ENCODE results near the gene ARHGEF33. TPM values are rescaled to one million over a fixed set of nuclear protein-coding genes. Genes with fewer than 3 reads are reported as not detected.

The ARHGEF33 gene
- total RNA-seq, 1 experiment from 2014 or later = 0.30 TPM

DNA sequence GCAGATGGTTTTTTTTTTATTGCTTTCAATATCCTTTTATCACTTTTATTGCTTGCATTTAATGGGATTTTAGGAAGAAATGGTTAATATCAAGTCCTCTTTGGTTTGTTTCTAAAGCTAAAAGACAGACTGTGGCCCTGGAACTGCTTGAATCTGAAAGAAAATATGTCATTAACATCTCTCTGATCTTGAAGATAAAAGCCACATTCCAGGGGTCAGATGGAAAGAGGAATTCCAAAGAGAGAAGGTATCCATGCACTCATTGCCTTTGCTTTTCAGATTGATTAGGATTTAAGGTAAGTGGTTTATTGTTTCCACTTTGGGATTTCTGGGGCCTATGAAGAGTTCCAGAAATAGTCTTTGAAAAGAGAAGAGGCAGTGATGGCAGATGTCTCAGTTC lies 54.1 kb downstream of the ARHGEF33 start (continued):
- TF ChIP-seq, protein P1, sequence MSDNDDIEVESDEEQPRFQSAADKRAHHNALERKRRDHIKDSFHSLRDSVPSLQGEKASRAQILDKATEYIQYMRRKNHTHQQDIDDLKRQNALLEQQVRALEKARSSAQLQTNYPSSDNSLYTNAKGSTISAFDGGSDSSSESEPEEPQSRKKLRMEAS (IDR thresholded peaks at IDR 0.05) = no peak
- no peak for TF ChIP-seq ZNF274 (IDR thresholded peaks at IDR 0.05; ENCODE audit: low read depth, low read length)
- no peak for TF ChIP-seq EZH2phosphoT487 (IDR thresholded peaks at IDR 0.05; ENCODE audit: borderline replicate concordance)
- TF ChIP-seq SRF (IDR thresholded peaks at IDR 0.05; ENCODE audit: low read depth) = no peak
- TF ChIP-seq RAD21 (IDR thresholded peaks at IDR 0.05; ENCODE audit: low read depth) = no peak
- no peak for TF ChIP-seq POLR2AphosphoS5 (IDR thresholded peaks at IDR 0.05; ENCODE audit: low read depth, low read length)

DNA sequence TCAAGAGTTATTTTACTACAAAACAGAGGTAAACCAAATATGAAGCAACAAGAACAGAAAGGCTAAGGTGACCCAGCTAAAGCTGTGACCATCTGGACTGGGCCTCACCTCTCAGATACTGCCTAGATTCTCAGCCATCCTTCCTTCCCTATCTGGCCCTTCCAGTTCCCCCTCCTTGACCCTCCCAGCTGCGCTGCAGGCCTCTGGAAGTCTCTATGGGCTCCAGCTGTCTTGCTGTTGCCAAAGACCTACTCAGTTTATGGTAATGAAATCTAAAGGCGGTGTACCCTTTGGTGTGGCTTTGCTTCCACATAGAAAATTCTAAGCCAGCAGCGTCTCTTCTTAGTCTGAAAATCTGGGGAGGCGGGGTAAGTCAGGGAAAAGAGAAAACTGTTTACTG lies 55.7 kb downstream of the ARHGEF33 start:
- no TSS peak for BruUV-seq (replicated peaks)
- Histone ChIP-seq H4K20me1 (ENCODE audit: insufficient read depth) (no peaks in the 10 kb centered on the region), H3K9me3 (ENCODE audit: control insufficient read depth in 1 of 2, insufficient read depth in 1 of 2, low read depth in 1 of 2, low read length in 2 of 2) (no peaks in the 10 kb centered on the region), H3K9ac (ENCODE audit: low read length) (no peak overlapping the region), H2AFZ (ENCODE audit: low read depth, low read length, poor library complexity, severe bottlenecking) (no peak overlapping the region), H3K27ac (ENCODE audit: low read depth, low read length) (no peak overlapping the region), H3K36me3 (ENCODE audit: control insufficient read depth in 1 of 2, insufficient read depth in 2 of 2, low read length in 2 of 2) (no peaks in the 10 kb centered on the region), H3K9me2 (ENCODE audit: insufficient read depth) (no peaks in the 10 kb centered on the region), H3K4me3 (replicated peaks in 1 of 2; ENCODE audit: low read depth in 1 of 2, low read length in 2 of 2) (no peak overlapping the region), H3K79me2 (ENCODE audit: insufficient read depth, low read length) (no peaks in the 10 kb centered on the region), H3K4me1 (ENCODE audit: control insufficient read depth in 1 of 2, insufficient read depth in 2 of 2, low read length in 2 of 2) (peaks cover 15 to 28% of the 10 kb centered on the region in 2 experiments), H3K27me3 (ENCODE audit: insufficient read depth, low read length) (no peaks in the 10 kb centered on the region), H3K4me2 (ENCODE audit: low read length) (no peak overlapping the region)
- TF ChIP-seq ELF1 (IDR thresholded peaks at IDR 0.05; ENCODE audit: borderline replicate concordance, low read depth) (no peak), RAD21 (IDR thresholded peaks at IDR 0.05; ENCODE audit: low read depth) (no peak), EZH2phosphoT487 (IDR thresholded peaks at IDR 0.05; ENCODE audit: borderline replicate concordance) (no peak), ZFX (IDR thresholded peaks at IDR 0.05) (no peak)
- TF ChIP-seq, protein P2, sequence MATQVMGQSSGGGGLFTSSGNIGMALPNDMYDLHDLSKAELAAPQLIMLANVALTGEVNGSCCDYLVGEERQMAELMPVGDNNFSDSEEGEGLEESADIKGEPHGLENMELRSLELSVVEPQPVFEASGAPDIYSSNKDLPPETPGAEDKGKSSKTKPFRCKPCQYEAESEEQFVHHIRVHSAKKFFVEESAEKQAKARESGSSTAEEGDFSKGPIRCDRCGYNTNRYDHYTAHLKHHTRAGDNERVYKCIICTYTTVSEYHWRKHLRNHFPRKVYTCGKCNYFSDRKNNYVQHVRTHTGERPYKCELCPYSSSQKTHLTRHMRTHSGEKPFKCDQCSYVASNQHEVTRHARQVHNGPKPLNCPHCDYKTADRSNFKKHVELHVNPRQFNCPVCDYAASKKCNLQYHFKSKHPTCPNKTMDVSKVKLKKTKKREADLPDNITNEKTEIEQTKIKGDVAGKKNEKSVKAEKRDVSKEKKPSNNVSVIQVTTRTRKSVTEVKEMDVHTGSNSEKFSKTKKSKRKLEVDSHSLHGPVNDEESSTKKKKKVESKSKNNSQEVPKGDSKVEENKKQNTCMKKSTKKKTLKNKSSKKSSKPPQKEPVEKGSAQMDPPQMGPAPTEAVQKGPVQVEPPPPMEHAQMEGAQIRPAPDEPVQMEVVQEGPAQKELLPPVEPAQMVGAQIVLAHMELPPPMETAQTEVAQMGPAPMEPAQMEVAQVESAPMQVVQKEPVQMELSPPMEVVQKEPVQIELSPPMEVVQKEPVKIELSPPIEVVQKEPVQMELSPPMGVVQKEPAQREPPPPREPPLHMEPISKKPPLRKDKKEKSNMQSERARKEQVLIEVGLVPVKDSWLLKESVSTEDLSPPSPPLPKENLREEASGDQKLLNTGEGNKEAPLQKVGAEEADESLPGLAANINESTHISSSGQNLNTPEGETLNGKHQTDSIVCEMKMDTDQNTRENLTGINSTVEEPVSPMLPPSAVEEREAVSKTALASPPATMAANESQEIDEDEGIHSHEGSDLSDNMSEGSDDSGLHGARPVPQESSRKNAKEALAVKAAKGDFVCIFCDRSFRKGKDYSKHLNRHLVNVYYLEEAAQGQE (IDR thresholded peaks at IDR 0.05; ENCODE audit: low read depth) = no peak
- TF ChIP-seq, protein P3, sequence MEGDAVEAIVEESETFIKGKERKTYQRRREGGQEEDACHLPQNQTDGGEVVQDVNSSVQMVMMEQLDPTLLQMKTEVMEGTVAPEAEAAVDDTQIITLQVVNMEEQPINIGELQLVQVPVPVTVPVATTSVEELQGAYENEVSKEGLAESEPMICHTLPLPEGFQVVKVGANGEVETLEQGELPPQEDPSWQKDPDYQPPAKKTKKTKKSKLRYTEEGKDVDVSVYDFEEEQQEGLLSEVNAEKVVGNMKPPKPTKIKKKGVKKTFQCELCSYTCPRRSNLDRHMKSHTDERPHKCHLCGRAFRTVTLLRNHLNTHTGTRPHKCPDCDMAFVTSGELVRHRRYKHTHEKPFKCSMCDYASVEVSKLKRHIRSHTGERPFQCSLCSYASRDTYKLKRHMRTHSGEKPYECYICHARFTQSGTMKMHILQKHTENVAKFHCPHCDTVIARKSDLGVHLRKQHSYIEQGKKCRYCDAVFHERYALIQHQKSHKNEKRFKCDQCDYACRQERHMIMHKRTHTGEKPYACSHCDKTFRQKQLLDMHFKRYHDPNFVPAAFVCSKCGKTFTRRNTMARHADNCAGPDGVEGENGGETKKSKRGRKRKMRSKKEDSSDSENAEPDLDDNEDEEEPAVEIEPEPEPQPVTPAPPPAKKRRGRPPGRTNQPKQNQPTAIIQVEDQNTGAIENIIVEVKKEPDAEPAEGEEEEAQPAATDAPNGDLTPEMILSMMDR (IDR thresholded peaks at IDR 0.05 in 2 of 3, conservative IDR thresholded peaks at IDR 0.05 in 1 of 3; ENCODE audit: borderline replicate concordance in 1 of 3, insufficient read depth in 1 of 3, low read depth in 2 of 3, low read length in 2 of 3) = no peak
- no peak for DNase-seq (ENCODE audit: low read depth, low spot score)
- ChIA-PET RAD21 (ENCODE audit: low non-redundant PET in 1 of 2, low total read pairs in 2 of 2, uncharacterized antibody in 2 of 2, unreplicated experiment in 2 of 2) (no interaction called here), POLR2A (no interaction called here), CTCF (no interaction called here)
- no peak for ATAC-seq
- intact Hi-C loops (cut with micrococcal nuclease) = no loop called here

Data from HCT116 (cell line).